ENCODE measurements around the gene C1QTNF6.
A peak's percentile ranks its signal among the peaks of the same experiment; 100 is the strongest.

C1QTNF6 gene

GRCh38 chr22:37184816-37185541 is 3.1 kb downstream of the C1QTNF6 start:
- Histone ChIP-seq H4K20me1 (no peaks in the 10 kb centered on the region; a peak in 1 of 22 replicates), H3K4me2 (peak overlapping the region in 9 of 11 experiments; percentile 5 to 90 (median 59); a peak in 14 of 22 replicates), H3K9ac (no peak overlapping the region), H3K9me3 (replicated peaks in 1 of 11) (no peaks in the 10 kb centered on the region), H3K27me3 (no peaks in the 10 kb centered on the region), H3K4me1 (peaks cover 37 to 84% (median 71%) of the 10 kb centered on the region in 10 experiments), H3K27ac (no peak overlapping the region), H3K36me3 (no peaks in the 10 kb centered on the region), H3K4me3 (no peak overlapping the region)
- TF ChIP-seq Cebpa-rat (IDR thresholded peaks at IDR 0.05): no peak

DNA sequence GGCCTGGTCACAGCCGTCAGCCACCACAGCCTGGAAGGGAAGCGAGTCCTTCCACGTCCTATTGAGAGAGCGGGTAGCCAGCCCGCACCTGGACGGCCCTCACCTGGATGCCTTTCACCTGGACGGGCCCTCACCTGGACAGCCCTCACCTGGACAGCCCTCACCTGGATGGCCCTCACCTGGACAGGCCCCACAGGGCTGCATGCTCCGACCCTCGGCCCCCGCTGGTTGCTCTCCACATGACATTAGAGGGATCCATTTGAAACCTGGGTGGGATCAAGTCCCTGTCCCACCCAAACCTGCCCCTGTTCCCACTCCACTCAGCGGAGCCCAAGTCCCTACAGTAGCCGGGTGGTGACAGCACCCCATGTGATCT is 3.7 kb downstream of the C1QTNF6 start:
- Histone ChIP-seq H3K27ac (no peak overlapping the region), H3K9me3 (replicated peaks in 1 of 11) (no peaks in the 10 kb centered on the region), H3K27me3 (no peaks in the 10 kb centered on the region), H3K36me3 (no peaks in the 10 kb centered on the region), H3K4me1 (peaks cover 38 to 88% (median 76%) of the 10 kb centered on the region in 10 experiments), H3K9ac (no peak overlapping the region; a peak in 1 of 22 replicates), H3K4me2 (peak overlapping the region in 8 of 11 experiments; percentile 36 to 66 (median 50); a peak in 16 of 22 replicates), H4K20me1 (no peaks in the 10 kb centered on the region; a peak in 1 of 22 replicates), H3K4me3 (no peak overlapping the region)
- TF ChIP-seq Cebpa-rat (IDR thresholded peaks at IDR 0.05): no peak

GRCh38 chr22:37183432-37184379 is 4.3 kb downstream of the C1QTNF6 start:
- Histone ChIP-seq H3K9me3 (replicated peaks in 1 of 11) (no peaks in the 10 kb centered on the region), H3K27me3 (no peaks in the 10 kb centered on the region), H3K9ac (peak overlapping the region in 4 of 11 experiments; percentile 2 to 32 (median 18); a peak in 3 of 22 replicates), H3K36me3 (no peaks in the 10 kb centered on the region), H3K4me1 (peaks cover 35 to 88% (median 76%) of the 10 kb centered on the region in 10 experiments), H3K4me3 (no peak overlapping the region), H3K4me2 (peak overlapping the region in 8 of 11 experiments; percentile 36 to 66 (median 50); a peak in 17 of 22 replicates), H3K27ac (peak overlapping the region in 2 of 11 experiments; percentile 4 to 38; a peak in 2 of 22 replicates), H4K20me1 (no peaks in the 10 kb centered on the region; a peak in 1 of 22 replicates)
- TF ChIP-seq Cebpa-rat (IDR thresholded peaks at IDR 0.05): no peak

DNA sequence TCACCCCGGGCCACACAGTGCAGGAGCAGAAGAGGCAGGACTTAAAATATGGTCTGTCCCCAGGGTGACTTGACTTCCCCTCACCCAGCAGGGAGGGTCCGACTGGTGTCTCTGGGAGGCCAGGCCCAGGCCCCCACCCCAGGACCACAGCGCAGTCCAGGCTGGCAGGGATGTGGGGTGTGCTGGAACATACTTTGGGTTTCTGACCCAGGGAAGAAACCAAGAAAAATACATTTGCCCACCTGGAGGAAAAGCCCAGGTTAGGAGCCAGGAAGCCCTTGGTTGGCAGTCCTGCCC is 5.2 kb downstream of the C1QTNF6 start:
- Histone ChIP-seq H3K4me3 (no peak overlapping the region), H3K9ac (peak overlapping the region in 1 of 11 experiments; percentile 11; a peak in 1 of 22 replicates), H3K27me3 (no peaks in the 10 kb centered on the region), H3K27ac (no peak overlapping the region), H3K9me3 (replicated peaks in 1 of 11) (no peaks in the 10 kb centered on the region), H3K36me3 (no peaks in the 10 kb centered on the region), H4K20me1 (no peaks in the 10 kb centered on the region; a peak in 1 of 22 replicates), H3K4me1 (peaks cover 35 to 88% (median 76%) of the 10 kb centered on the region in 10 experiments), H3K4me2 (peak overlapping the region in 2 of 11 experiments; percentile 42 to 59; a peak in 1 of 22 replicates)
- TF ChIP-seq Cebpa-rat (IDR thresholded peaks at IDR 0.05): no peak

- Histone ChIP-seq H4K20me1 (no peaks in the 10 kb centered on the region; a peak in 1 of 22 replicates), H3K27me3 (no peaks in the 10 kb centered on the region), H3K4me3 (no peak overlapping the region), H3K4me2 (no peak overlapping the region), H3K36me3 (no peaks in the 10 kb centered on the region), H3K9me3 (replicated peaks in 1 of 11) (no peaks in the 10 kb centered on the region), H3K27ac (no peak overlapping the region), H3K9ac (no peak overlapping the region), H3K4me1 (peaks cover 35 to 88% (median 76%) of the 10 kb centered on the region in 10 experiments)
- TF ChIP-seq Cebpa-rat (IDR thresholded peaks at IDR 0.05): no peak
These were observed 5.7 kb downstream of the C1QTNF6 start for GRCh38 chr22:37182101-37182948.

GRCh38 chr22:37181681-37182080 is 6.4 kb downstream of the C1QTNF6 start:
- Histone ChIP-seq H3K9me3 (replicated peaks in 1 of 11) (no peaks in the 10 kb centered on the region), H3K4me1 (peaks cover 35 to 88% (median 76%) of the 10 kb centered on the region in 10 experiments)

DNA sequence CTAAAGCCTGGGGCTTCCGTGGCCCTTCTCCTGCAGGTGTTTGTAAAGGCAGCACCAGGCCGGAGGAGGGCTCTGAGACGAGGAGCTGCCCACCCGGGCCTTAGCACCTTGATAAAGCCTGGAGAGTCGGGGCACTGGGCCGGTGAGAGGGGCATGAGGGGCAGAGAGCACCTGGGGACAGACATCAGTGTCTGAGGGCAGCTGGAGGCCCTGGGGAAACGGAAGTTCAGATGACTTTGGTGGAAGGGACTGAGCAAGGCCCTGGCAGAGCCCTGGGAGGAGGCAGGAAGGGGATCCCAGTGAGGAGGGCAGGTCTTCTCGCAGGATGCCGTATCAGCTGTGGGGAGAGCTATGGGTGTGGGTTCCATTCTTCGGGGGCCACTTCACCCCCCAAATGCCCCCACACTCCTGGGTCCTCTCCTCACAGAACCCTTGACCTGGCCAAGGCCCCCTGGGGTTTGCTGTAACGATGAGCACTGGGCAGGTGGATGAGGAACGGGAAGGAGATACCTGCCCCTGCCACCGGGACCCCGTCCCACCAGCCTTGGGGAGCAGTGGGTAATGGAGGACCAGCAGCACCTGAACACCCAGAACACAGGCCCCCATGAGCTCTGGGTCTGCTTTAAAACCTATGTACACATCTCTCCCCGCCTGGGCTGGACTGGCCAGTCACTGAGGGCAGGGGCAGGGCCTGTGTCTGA is 7.4 kb downstream of the C1QTNF6 start:
- H3K4me3 ChIP-seq: no peak overlapping the region
- H3K27ac ChIP-seq: peak overlapping the region in 2 of 11 experiments; percentile 23 to 62; a peak in 4 of 22 replicates
- no peaks in the 10 kb centered on the region for H3K9me3 ChIP-seq (replicated peaks in 1 of 11)
- no peaks in the 10 kb centered on the region; a peak in 1 of 22 replicates for H4K20me1 ChIP-seq
- no peak for TF ChIP-seq Cebpa-rat (IDR thresholded peaks at IDR 0.05)
- H3K4me1 ChIP-seq: peaks cover 40 to 88% (median 77%) of the 10 kb centered on the region in 10 experiments
- peak overlapping the region in 9 of 11 experiments; percentile 7 to 40 (median 34); a peak in 12 of 22 replicates for H3K4me2 ChIP-seq
- H3K36me3 ChIP-seq: no peaks in the 10 kb centered on the region
- H3K27me3 ChIP-seq: no peaks in the 10 kb centered on the region
- H3K9ac ChIP-seq: peak overlapping the region in 2 of 11 experiments; percentile 30 to 38; a peak in 2 of 22 replicates

More at GRCh38 chr22:37181681-37182080, 6.4 kb downstream of the C1QTNF6 start:
- no peaks in the 10 kb centered on the region for H3K27me3 ChIP-seq
- no peaks in the 10 kb centered on the region; a peak in 1 of 22 replicates for H4K20me1 ChIP-seq
- no peak overlapping the region for H3K4me2 ChIP-seq
- H3K9ac ChIP-seq: no peak overlapping the region
- no peak overlapping the region for H3K4me3 ChIP-seq
- no peaks in the 10 kb centered on the region for H3K36me3 ChIP-seq
- H3K27ac ChIP-seq: no peak overlapping the region
- TF ChIP-seq Cebpa-rat (IDR thresholded peaks at IDR 0.05): no peak
